ENCODE data around the gene TUBB4B. TPM values are rescaled to one million over a fixed set of nuclear protein-coding genes. Genes with fewer than 3 reads are reported as not detected.
A peak's percentile ranks its signal among the peaks of the same experiment; 100 is the strongest.

Gene TUBB4B
- 146 to 152 TPM (median 148 TPM) in 3 replicates for total RNA-seq

GRCh38 chr9:137240841-137241489 lies at the start of gene TUBB4B:
TSS of gene TUBB4B (plus strand) at chr9:137241287. CDS start at chr9:137241361, 74 bp downstream.
- Mint-ChIP-seq H3K9me3 (no peaks in the 10 kb centered on the region), H3K27ac (peak within 1 kb of the TSS; percentile 96), H3K4me3 (peak within 1 kb of the TSS; percentile 89), H3K27me3 (ENCODE audit: low read depth) (no peaks in the 10 kb centered on the region), H3K36me3 (peaks cover 12% of the 10 kb centered on the region), H3K4me1 (peaks cover 25% of the 10 kb centered on the region)
- TF ChIP-seq CTCF (IDR thresholded peaks at IDR 0.05; ENCODE audit: unreplicated experiment): no peak
- DNase-seq (ENCODE audit: low spot score in 2 of 2, unreplicated experiment in 2 of 2): peak; percentile 97 to 99

DNA sequence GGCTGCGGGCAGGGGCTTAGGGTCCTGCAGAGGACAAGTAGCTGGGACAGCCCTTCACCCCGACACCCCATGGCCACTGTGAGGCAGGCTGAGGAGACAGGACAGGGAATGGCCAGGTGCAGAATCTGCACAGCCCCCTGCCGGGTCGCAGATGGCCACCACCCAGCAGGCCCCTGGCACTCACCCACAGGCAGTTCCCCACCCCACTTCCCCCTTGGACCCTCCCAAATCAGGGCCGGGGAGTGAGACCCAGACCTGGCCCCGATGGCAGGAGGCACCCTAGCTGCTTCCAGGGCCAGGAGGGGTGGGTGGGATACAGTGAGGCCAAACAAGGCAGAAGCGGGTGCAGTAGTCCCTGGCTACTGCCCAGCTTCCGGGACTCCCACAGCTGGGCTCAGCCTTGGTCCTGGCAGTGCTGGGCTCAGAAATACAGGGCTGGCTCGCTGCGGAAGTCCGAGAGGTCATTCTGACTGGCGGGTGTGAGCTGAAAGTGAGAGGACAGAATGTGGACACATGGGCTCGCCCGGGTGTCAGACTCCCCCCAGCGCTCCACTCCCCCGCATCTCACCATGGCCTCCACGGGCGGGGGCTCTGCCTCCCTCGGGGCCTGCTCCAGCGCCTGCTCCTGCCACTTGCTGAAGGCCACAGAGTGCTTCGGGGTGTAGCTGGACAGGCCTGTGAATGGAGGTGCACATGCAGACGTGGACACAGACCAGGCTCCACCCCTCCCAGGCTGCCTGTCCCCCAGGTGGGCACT lies 49.2 kb upstream of the TUBB4B start:
- no peak overlapping the region for H3K27ac Mint-ChIP-seq
- H3K4me3 Mint-ChIP-seq: no peak overlapping the region
- H3K4me1 Mint-ChIP-seq: peaks cover 32% of the 10 kb centered on the region
- peaks cover 3% of the 10 kb centered on the region for H3K36me3 Mint-ChIP-seq
- H3K9me3 Mint-ChIP-seq: no peaks in the 10 kb centered on the region
- no peak for TF ChIP-seq CTCF (IDR thresholded peaks at IDR 0.05; ENCODE audit: unreplicated experiment)
- no peak for DNase-seq (ENCODE audit: low spot score in 2 of 2, unreplicated experiment in 2 of 2)
- H3K27me3 Mint-ChIP-seq (ENCODE audit: low read depth): no peaks in the 10 kb centered on the region

DNA sequence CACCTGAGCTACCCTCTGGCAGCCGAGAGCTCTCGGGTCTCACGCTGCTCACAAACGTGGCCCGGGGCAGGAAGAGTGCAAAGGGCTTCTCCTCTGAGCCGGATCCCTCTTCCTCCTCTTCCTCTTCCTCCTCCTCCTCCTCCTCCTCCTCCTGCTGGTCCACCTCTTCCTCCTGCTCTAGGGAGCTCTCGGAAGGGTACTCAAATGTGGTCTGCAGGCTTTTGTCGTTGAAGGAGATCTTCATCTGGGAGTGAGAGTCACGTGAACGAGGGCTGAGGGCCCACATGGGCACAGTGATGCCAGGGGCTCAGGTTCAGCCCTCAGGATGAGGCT lies 48.7 kb upstream of the TUBB4B start:
- no peak for DNase-seq (ENCODE audit: low spot score in 2 of 2, unreplicated experiment in 2 of 2)
- Mint-ChIP-seq H3K27ac (no peak overlapping the region), H3K36me3 (peaks cover 3% of the 10 kb centered on the region), H3K4me1 (peaks cover 27% of the 10 kb centered on the region), H3K4me3 (no peak overlapping the region), H3K27me3 (ENCODE audit: low read depth) (no peaks in the 10 kb centered on the region), H3K9me3 (no peaks in the 10 kb centered on the region)
- no peak for TF ChIP-seq CTCF (IDR thresholded peaks at IDR 0.05; ENCODE audit: unreplicated experiment)

DNA sequence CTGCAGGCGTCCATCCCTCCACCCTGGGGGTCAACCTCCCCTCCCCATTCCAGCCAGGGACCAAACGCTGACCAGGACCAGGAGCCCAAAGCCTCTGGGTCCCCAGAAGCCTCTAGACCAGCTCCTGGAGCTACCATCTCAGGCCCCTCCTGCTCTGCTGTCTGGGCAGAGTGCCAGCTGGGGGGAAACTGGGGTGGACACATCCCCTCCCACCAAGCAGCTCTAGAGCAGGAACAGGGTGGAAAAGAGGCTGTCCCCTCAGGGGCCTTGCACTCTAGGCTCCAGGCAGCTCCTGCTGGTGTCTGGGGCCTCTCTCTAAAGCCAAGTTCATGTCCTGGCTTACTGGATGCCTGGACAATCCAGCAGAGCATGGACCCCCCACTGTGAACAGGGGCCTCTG lies 48.2 kb upstream of the TUBB4B start:
- Mint-ChIP-seq H3K9me3 (no peaks in the 10 kb centered on the region), H3K27me3 (ENCODE audit: low read depth) (no peaks in the 10 kb centered on the region), H3K36me3 (peaks cover 3% of the 10 kb centered on the region), H3K4me1 (peaks cover 23% of the 10 kb centered on the region), H3K27ac (no peak overlapping the region), H3K4me3 (no peak overlapping the region)
- no peak for TF ChIP-seq CTCF (IDR thresholded peaks at IDR 0.05; ENCODE audit: unreplicated experiment)
- DNase-seq (ENCODE audit: low spot score in 2 of 2, unreplicated experiment in 2 of 2): no peak

GRCh38 chr9:137193771-137194170 lies 47.3 kb upstream of the TUBB4B start:
- no peak for DNase-seq (ENCODE audit: low spot score in 2 of 2, unreplicated experiment in 2 of 2)
- no peak for TF ChIP-seq CTCF (IDR thresholded peaks at IDR 0.05; ENCODE audit: unreplicated experiment)
- Mint-ChIP-seq H3K27me3 (ENCODE audit: low read depth) (no peaks in the 10 kb centered on the region), H3K4me1 (peaks cover 27% of the 10 kb centered on the region), H3K27ac (no peak overlapping the region), H3K4me3 (no peak overlapping the region), H3K9me3 (no peaks in the 10 kb centered on the region), H3K36me3 (peaks cover 3% of the 10 kb centered on the region)
